ENCODE measurements around the gene ZFY. TPM values are rescaled to one million over a fixed set of nuclear protein-coding genes. Genes with fewer than 3 reads are reported as not detected.

The ZFY gene
- total and polyA plus RNA-seq, 2 donors (not counting 1 experiment from before 2014, with no cell fraction given), result 30.2 TPM; not detected in 1

DNA sequence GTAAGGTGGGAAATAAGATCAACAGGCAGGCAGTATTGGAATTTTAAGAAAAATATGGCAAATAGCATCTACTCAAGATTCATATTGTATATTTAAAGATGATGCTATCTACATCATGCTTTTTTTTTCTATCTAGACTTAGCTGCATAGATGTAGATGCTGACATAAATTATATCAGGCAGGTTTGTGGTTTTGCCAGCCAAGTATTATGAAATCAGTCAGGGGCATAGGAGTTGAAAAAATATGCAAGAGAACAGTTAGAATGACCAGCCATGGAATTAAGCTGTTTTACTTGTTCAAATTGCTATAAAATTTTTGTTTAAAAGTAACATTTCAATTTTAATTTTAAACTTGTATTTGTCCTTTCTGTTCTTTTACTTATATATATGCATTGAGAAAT is 34.4 kb downstream of the ZFY start:
- Mint-ChIP-seq H3K9me3 (ENCODE audit: insufficient read depth) (no peaks in the 10 kb centered on the region), H3K27ac (no peak overlapping the region), H3K27me3 (no peaks in the 10 kb centered on the region), H3K4me1 (peaks cover 43% of the 10 kb centered on the region), H3K4me3 (no peak overlapping the region)
- H3K4me3 ChIP-seq (ENCODE audit: control extremely low read depth in 1 of 5, extremely low read depth in 1 of 5, insufficient read depth in 1 of 5, low read depth in 2 of 5, low read length in 4 of 5), result no peak overlapping the region
- ChIA-PET POLR2A (no interaction called here), CTCF (no interaction called here)
- H3K4me1 ChIP-seq (ENCODE audit: control insufficient read depth in 2 of 2, insufficient read depth in 2 of 2, low read length in 2 of 2), result peaks cover 0 to 8% of the 10 kb centered on the region in 2 donors
- no peaks in the 10 kb centered on the region for H4K20me1 ChIP-seq (ENCODE audit: control insufficient read depth, insufficient read depth, low read length, poor library complexity, severe bottlenecking)
- no peaks in the 10 kb centered on the region for H3K27me3 ChIP-seq (replicated peaks in 1 of 4; ENCODE audit: control extremely low read depth in 1 of 4, control insufficient read depth in 3 of 4, insufficient read depth in 4 of 4, low read length in 3 of 4)
- peaks cover 0 to under 1% of the 10 kb centered on the region in 2 experiments for H3K36me3 ChIP-seq (replicated peaks in 1 of 2; ENCODE audit: control extremely low read depth in 1 of 2, control insufficient read depth in 1 of 2, extremely low read depth in 1 of 2, insufficient read depth in 2 of 2, low read length in 1 of 2)
- H3K79me2 ChIP-seq (ENCODE audit: control insufficient read depth, insufficient read depth, low read length), result no peaks in the 10 kb centered on the region
- DNase-seq (no peak), ATAC-seq (ENCODE audit: low read depth) (no peak)
- H3K9ac ChIP-seq (ENCODE audit: low read length), result no peak overlapping the region
- no peak overlapping the region for H2AFZ ChIP-seq (ENCODE audit: insufficient read depth, low read depth, low read length, poor library complexity, severe bottlenecking)
- TF ChIP-seq CTCF (IDR thresholded peaks at IDR 0.05), result no peak
- no peak for TF ChIP-seq EZH2 (IDR thresholded peaks at IDR 0.05; ENCODE audit: borderline replicate concordance, insufficient read depth, low read depth, low read length, poor library complexity, severe bottlenecking)
- intact Hi-C loops (cut with micrococcal nuclease), result no loop called here
- no peak overlapping the region for H3K27ac ChIP-seq (ENCODE audit: low read length in 2 of 2)
- no peak overlapping the region for H3K4me2 ChIP-seq (replicated peaks; ENCODE audit: low read depth, low read length, poor library complexity, severe bottlenecking)
- H3K9me3 ChIP-seq (ENCODE audit: control extremely low read depth in 1 of 3, control insufficient read depth in 2 of 3, insufficient read depth in 1 of 3, low read length in 2 of 3), result no peaks in the 10 kb centered on the region

DNA sequence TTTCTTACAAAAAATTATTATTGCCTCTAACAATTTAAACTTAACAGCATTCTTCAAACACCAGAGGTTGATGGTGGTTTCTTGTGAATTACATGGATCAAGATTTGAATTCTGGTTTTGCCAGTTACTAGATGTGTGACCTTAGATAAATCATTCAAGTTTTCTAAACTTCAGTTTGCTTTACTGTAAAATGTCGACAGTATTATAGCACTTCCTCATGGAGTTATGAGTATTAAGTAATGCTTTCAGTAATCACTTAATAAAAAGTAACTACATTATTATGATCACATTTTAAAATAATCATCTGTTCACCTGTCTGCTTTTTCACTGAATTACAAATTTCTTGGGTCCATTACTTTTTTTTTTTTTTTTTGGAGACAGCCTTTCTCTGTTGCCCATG is 37.5 kb downstream of the ZFY start:
- H3K27ac ChIP-seq (ENCODE audit: low read length in 2 of 2), result no peak overlapping the region
- POLR2A ChIA-PET, result no interaction called here
- no peak overlapping the region for H3K4me3 ChIP-seq (ENCODE audit: control extremely low read depth in 1 of 5, extremely low read depth in 1 of 5, insufficient read depth in 1 of 5, low read depth in 2 of 5, low read length in 4 of 5)
- peaks cover 0 to 3% (median 0%) of the 10 kb centered on the region in 3 donors for H3K9me3 ChIP-seq (ENCODE audit: control extremely low read depth in 1 of 3, control insufficient read depth in 2 of 3, insufficient read depth in 1 of 3, low read length in 2 of 3)
- H3K9ac ChIP-seq (ENCODE audit: low read length), result no peak overlapping the region
- CTCF ChIA-PET, result no interaction called here
- Mint-ChIP-seq H3K4me3 (peak overlapping the region; percentile 75), H3K27ac (peak overlapping the region; percentile 78), H3K4me1 (peaks cover 38% of the 10 kb centered on the region), H3K9me3 (ENCODE audit: insufficient read depth) (no peaks in the 10 kb centered on the region), H3K27me3 (no peaks in the 10 kb centered on the region)
- TF ChIP-seq CTCF (IDR thresholded peaks at IDR 0.05) (no peak), EZH2 (IDR thresholded peaks at IDR 0.05; ENCODE audit: borderline replicate concordance, insufficient read depth, low read depth, low read length, poor library complexity, severe bottlenecking) (no peak)
- H3K36me3 ChIP-seq (replicated peaks in 1 of 2; ENCODE audit: control extremely low read depth in 1 of 2, control insufficient read depth in 1 of 2, extremely low read depth in 1 of 2, insufficient read depth in 2 of 2, low read length in 1 of 2), result peaks cover 0 to 9% of the 10 kb centered on the region in 2 experiments
- intact Hi-C loops (cut with micrococcal nuclease), result no loop called here
- ATAC-seq (ENCODE audit: low read depth) (no peak), DNase-seq (no peak)
- H3K4me2 ChIP-seq (replicated peaks; ENCODE audit: low read depth, low read length, poor library complexity, severe bottlenecking), result no peak overlapping the region
- H3K79me2 ChIP-seq (ENCODE audit: control insufficient read depth, insufficient read depth, low read length), result no peaks in the 10 kb centered on the region
- no peaks in the 10 kb centered on the region for H4K20me1 ChIP-seq (ENCODE audit: control insufficient read depth, insufficient read depth, low read length, poor library complexity, severe bottlenecking)
- no CpG with 5 or more reads among the region's 1 CpG for WGBS (ENCODE audit: insufficient coverage)
- no peaks in the 10 kb centered on the region for H3K27me3 ChIP-seq (replicated peaks in 1 of 4; ENCODE audit: control extremely low read depth in 1 of 4, control insufficient read depth in 3 of 4, insufficient read depth in 4 of 4, low read length in 3 of 4)
- no peak overlapping the region for H2AFZ ChIP-seq (ENCODE audit: insufficient read depth, low read depth, low read length, poor library complexity, severe bottlenecking)
- peaks cover 0 to 8% of the 10 kb centered on the region in 2 donors for H3K4me1 ChIP-seq (ENCODE audit: control insufficient read depth in 2 of 2, insufficient read depth in 2 of 2, low read length in 2 of 2)

All from B cell (primary cell).